Type B pancreatic cell (in vitro differentiated cells): ENCODE results near the gene SLC12A3. TPM values are rescaled to one million over a fixed set of nuclear protein-coding genes. Genes with fewer than 3 reads are reported as not detected.

Source experiments
- DNase-seq: peaks from one replicate; pipeline ENCODE4 v3.0.0; 2021; ENCODE audit warnings: mixed read lengths; ENCODE audit not compliant: unreplicated experiment; ENCODE audit errors: extremely low spot score
- H3K27ac Mint-ChIP-seq: 2 replicates; pipeline ENCODE4 v1.8.0; 2021; ENCODE audit warnings: mild to moderate bottlenecking, mixed read lengths
- H3K27me3 Mint-ChIP-seq: 2 replicates; pipeline ENCODE4 v1.8.0; 2021; ENCODE audit warnings: mixed read lengths
- H3K36me3 Mint-ChIP-seq: 2 replicates; pipeline ENCODE4 v1.8.0; 2021; ENCODE audit warnings: mixed read lengths
- H3K4me1 Mint-ChIP-seq: one replicate; pipeline ENCODE4 v1.8.0; 2021; ENCODE audit warnings: mixed read lengths; ENCODE audit not compliant: unreplicated experiment
- H3K4me3 Mint-ChIP-seq: 2 replicates; pipeline ENCODE4 v1.8.0; 2021; ENCODE audit warnings: mild to moderate bottlenecking, mixed read lengths
- H3K9me3 Mint-ChIP-seq: 2 replicates; pipeline ENCODE4 v1.8.0; 2021; ENCODE audit warnings: mixed read lengths
- CTCF ChIP-seq: fragments of 200-600 bp; sonication (generic); conservative IDR thresholded peaks from 2 replicates; pipeline ENCODE4 v1.5.0; 2021; ENCODE audit warnings: antibody characterized with exemption, mild to moderate bottlenecking
- total RNA-seq: library from RNA; stranded (reverse); gene quantifications from 2 replicates; pipeline ENCODE4 v1.2.1, GENCODE V29; 2021; ENCODE audit warnings: low replicate concordance

Gene SLC12A3
- total RNA-seq, 1 donor from 2014 or later = 0.31 TPM

GRCh38 chr16:56944954-56945839, 80.2 kb downstream of the SLC12A3 start:
- Mint-ChIP-seq H3K4me3 (no peak overlapping the region), H3K9me3 (no peaks in the 10 kb centered on the region), H3K4me1 (no peaks in the 10 kb centered on the region), H3K27ac (no peak overlapping the region), H3K27me3 (no peaks in the 10 kb centered on the region), H3K36me3 (peaks cover 20% of the 10 kb centered on the region)
- TF ChIP-seq CTCF = no peak
- DNase-seq = no peak

- Mint-ChIP-seq H3K4me1 (no peaks in the 10 kb centered on the region), H3K36me3 (peaks cover 20% of the 10 kb centered on the region), H3K9me3 (no peaks in the 10 kb centered on the region), H3K4me3 (no peak overlapping the region), H3K27ac (peak overlapping the region; percentile 9), H3K27me3 (no peaks in the 10 kb centered on the region)
- no peak for DNase-seq
- no peak for TF ChIP-seq CTCF
Measured at GRCh38 chr16:56945847-56946527, 81.0 kb downstream of the SLC12A3 start.

GRCh38 chr16:56946767-56947603, 82.0 kb downstream of the SLC12A3 start:
- Mint-ChIP-seq H3K4me3 (no peak overlapping the region), H3K9me3 (no peaks in the 10 kb centered on the region), H3K36me3 (peaks cover 16% of the 10 kb centered on the region), H3K4me1 (peaks cover 5% of the 10 kb centered on the region), H3K27ac (no peak overlapping the region), H3K27me3 (no peaks in the 10 kb centered on the region)
- TF ChIP-seq CTCF = no peak
- DNase-seq = no peak

- peaks cover 14% of the 10 kb centered on the region for H3K36me3 Mint-ChIP-seq
- no peaks in the 10 kb centered on the region for H3K27me3 Mint-ChIP-seq
- peaks cover 5% of the 10 kb centered on the region for H3K4me1 Mint-ChIP-seq
- H3K9me3 Mint-ChIP-seq = no peaks in the 10 kb centered on the region
- H3K4me3 Mint-ChIP-seq = no peak overlapping the region
- TF ChIP-seq CTCF = no peak
- H3K27ac Mint-ChIP-seq = no peak overlapping the region
- no peak for DNase-seq
Measured at GRCh38 chr16:56947604-56947995, 82.6 kb downstream of the SLC12A3 start.

GRCh38 chr16:56948234-56948633, 83.2 kb downstream of the SLC12A3 start:
- H3K36me3 Mint-ChIP-seq = peaks cover 8% of the 10 kb centered on the region
- no peak overlapping the region for H3K4me3 Mint-ChIP-seq
- H3K27ac Mint-ChIP-seq = no peak overlapping the region
- no peaks in the 10 kb centered on the region for H3K9me3 Mint-ChIP-seq
- no peak for DNase-seq
- TF ChIP-seq CTCF = no peak
- peaks cover 5% of the 10 kb centered on the region for H3K4me1 Mint-ChIP-seq
- no peaks in the 10 kb centered on the region for H3K27me3 Mint-ChIP-seq
